MM.1S (cell line): Measurements from ENCODE around the gene STK39.

Experiments
- EZH2 ChIP-seq: fragments of 300-600 bp; sonication (generic); optimal IDR thresholded peaks from 2 replicates; pipeline ENCODE3; 2017; ENCODE audit warnings: low read depth, mild to moderate bottlenecking, antibody characterized with exemption, low read length, mixed read lengths
- TF ChIP-seq, protein P1 (sequence below): fragments of 300-600 bp; sonication (generic); IDR thresholded peaks from 2 replicates; pipeline ENCODE4 v1.5.1; 2016; ENCODE audit warnings: antibody characterized with exemption, low read length, mixed read lengths

DNA sequence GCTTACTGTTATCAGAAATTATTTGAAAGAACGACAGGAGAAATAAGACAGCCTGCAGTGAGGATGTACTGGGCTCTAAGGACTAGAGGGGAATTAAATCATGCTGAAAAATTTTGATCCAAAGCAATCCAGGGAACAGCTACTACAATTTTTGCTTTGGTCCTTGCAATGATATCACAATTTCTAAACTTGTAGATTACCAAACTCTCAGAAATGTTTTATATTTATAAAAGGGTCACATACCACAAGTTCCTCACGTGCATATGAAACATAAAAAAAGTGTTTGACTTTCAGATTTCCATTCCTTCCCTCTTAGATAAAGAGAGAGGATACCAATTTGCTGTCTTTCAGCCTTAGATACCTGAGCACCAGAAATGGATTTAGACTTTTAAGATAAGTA lies 261.2 kb downstream of the STK39 start:
- no peak for TF ChIP-seq EZH2
- TF ChIP-seq, protein P1, sequence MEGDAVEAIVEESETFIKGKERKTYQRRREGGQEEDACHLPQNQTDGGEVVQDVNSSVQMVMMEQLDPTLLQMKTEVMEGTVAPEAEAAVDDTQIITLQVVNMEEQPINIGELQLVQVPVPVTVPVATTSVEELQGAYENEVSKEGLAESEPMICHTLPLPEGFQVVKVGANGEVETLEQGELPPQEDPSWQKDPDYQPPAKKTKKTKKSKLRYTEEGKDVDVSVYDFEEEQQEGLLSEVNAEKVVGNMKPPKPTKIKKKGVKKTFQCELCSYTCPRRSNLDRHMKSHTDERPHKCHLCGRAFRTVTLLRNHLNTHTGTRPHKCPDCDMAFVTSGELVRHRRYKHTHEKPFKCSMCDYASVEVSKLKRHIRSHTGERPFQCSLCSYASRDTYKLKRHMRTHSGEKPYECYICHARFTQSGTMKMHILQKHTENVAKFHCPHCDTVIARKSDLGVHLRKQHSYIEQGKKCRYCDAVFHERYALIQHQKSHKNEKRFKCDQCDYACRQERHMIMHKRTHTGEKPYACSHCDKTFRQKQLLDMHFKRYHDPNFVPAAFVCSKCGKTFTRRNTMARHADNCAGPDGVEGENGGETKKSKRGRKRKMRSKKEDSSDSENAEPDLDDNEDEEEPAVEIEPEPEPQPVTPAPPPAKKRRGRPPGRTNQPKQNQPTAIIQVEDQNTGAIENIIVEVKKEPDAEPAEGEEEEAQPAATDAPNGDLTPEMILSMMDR, result no peak
